ENCODE results near the gene EFNA1.

GRCh38 chr1:155099331-155099730, 28.3 kb upstream of the EFNA1 start:
- TF ChIP-seq CTCF (IDR thresholded peaks at IDR 0.05; ENCODE audit: borderline replicate concordance, extremely low read depth, low read length, poor library complexity, severe bottlenecking) (no peak), EZH2 (IDR thresholded peaks at IDR 0.05; ENCODE audit: borderline replicate concordance, low read depth, low read length, severe bottlenecking) (no peak)

Measured in DND-41 (cell line).